Pons (tissue), 1 donor: ENCODE measurements around the gene AKR1E2.

Experiments used
- DNase-seq: peaks from one replicate; pipeline ENCODE4 v3.0.0-alpha.2; 2016; ENCODE audit warnings: low spot score

Gene AKR1E2

DNA sequence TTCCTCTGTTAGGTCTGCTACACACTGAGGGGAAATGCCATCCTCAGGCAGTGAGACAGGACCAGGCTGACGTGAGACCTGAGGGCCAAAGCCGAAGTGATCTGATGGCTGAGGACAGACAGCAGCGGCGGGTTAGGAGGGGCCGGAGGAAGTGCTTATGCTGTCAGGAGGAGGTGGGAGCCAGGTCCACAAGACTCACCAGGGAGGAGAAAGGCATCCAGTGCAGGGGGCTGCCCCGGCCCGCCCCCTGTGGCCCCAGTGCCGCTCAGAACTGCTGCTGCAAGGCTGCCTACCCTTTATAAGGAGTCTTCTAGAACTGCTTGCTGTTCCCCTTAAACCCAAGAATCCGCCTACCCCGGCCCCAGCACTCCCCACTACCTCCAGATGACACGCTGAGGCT, 19.8 kb downstream of the AKR1E2 start:
- DNase-seq, result no peak

DNA sequence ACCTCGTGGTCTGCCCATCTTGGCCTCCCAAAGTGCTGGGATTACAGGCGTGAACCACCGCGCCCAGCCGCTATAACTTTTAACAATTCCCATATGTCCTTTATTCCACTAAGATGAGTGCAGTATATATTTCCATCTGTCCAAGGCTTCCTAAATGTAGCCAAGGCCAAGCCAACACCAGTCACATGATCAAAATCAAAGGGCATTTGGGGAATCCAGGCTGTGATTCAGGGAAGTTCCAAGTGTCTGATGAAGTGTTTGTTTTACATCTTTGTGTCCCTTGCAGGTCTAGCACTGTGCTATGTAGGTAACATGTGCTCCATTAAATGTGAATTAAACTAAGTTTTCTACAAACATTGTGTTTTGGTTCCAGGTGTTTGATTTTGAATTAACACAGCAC, 20.8 kb downstream of the AKR1E2 start:
- no peak for DNase-seq

DNA sequence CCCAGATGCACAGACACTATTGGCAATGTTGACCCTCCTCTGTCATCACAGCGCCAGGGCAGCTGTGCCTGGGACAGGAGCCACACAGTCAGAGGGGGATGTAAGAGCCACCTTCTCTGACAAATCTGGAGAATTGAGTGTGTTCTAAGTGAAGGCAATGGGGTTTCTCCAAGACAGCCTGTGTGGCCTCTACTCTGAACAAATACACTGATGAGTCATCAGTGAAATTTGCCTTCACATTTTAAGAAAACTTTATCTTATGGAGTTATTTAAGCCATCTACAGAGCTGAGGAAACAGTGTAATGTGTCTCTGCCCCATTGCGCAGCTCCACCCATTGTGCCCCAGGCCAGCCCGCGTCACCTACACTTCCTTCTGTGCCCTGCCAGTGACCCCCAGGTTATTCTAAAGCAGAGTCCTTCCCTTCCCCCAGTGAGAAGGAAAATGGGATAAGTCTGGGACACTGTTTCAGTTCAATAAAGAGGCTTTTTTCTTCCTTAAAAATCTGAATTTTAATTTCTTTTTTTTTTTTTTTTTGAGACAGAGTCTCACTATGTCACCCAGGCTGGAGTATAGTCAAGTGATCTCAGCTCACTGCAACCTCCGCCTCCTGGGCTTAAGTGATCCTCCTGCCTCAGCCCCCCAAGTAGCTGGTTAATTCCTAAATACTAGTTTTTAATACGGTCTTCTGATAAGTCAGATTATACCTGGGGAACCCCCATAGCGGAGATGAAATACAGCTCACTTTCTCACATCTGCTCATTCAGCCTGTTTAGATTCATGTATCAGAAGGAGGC, 21.8 kb downstream of the AKR1E2 start:
- no peak for DNase-seq

DNA sequence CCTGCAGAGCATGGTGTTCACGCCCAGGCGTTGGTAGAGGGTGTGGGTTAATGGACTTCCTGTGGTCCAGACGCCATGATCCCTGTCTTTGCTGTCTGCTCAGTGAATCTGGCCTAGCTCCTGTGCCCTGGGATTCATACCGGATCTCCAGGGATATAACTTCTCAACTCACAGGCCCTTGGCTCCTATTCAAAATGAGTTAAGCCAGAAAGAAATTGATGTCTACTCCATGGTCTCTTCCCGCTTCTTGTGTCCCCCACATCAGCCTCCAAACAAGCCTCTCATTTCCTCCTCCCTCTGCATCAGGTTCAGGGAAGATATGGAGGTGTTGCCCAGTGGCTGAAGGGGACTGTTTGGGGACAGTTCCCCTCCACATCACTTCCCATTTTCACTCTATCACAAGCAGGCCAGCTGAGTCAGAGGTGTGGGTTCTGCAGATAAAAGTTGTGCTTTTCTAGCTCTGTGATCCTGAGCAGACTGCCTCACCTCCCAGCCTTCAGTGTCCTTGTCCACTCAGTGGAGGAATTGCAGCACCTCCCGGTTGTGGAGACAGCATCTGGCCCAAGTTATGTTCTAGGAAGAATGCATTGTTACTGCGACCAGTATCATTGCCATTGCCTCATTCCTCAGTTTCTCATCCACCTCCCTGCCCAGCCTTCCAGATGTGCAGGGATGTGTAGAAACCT, 22.5 kb downstream of the AKR1E2 start:
- DNase-seq, result no peak

DNA sequence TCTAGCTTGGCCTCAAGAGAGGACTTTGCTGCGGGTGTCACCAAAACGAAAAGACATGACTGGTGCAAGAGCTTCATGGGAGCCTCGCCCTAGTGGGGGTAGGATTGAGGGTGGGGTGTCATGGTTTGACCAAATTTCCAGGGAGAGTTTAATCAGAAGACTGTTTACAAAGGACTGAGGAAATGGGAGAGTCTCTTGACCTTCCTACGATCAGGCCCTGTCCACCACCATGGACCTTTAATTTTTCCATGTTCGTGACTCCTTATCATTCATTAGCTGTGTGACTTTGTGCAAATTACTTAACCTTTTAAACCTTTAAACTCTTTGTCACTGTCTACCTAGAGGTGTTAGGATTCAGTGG, 23.0 kb downstream of the AKR1E2 start:
- DNase-seq, result no peak

DNA sequence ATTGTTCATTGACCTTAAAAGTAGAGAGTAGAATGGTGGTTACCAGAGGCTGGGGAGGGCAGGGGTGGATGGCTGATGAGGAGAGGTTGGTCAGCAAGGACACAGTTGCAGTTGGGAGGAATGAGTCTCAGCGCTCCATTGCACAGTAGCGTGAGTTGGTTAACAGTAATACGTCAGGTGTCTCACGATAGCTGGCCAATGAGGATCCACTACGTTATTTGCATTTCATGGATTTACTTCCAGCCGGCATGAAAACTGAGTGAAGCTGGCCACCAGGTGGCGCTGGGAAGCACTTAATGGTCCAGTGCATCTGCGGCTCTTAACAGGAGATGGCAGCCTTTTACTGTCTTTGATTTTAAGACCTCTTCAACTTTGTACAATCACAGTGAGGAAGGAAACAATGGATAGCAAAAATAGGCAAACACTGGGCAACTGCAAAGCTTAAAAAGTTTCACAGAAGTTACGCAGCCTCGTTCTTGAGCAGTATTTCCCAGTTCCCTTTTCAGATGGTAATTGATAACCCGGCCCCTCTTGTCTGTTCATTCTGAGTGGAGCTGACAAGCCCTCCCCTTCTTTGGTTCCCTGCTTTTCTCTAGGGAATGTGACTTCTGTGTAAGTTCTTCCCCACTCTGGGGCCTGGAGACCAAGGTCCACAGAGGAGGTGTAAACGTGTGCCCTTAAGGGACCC, 23.7 kb downstream of the AKR1E2 start:
- peak; percentile 92 for DNase-seq

DNA sequence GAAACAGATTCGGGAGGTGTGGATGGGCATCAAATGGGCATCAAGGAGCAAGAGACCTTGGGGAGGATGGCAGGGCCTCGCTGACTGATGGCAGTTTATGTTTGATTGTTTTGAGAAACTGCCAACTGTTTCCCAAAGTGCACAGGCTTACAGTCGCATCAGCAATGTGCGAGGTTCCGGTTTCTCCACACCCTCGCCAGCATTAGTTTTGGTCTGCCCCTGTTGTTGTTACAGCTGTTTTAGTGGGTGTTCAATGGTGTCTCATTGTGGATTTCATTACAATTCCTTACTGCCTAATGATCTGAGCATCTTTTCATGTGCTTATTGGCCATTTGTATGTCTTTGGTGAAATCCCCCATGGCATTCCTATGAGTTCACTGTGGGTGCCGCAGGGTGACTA, 24.4 kb downstream of the AKR1E2 start:
- DNase-seq, result no peak

DNA sequence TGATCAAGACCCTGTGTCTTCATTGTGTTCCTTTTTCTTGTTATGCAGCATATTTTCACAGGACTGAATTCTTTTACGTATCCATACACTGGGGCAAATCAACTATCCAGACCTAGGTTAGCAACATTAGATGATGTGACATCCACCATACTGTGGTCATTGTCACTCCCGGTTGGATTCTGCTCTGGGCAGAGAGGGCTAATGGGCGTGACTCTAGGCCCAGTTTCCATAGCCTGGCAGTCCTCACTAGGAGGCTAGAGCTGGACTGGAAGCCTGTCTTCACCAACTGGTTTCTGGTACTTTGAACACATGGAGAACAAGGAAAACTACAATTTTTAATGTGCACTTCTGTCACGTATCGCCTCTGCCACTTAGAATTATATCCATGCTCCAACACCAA, 25.2 kb downstream of the AKR1E2 start:
- DNase-seq, result no peak

DNA sequence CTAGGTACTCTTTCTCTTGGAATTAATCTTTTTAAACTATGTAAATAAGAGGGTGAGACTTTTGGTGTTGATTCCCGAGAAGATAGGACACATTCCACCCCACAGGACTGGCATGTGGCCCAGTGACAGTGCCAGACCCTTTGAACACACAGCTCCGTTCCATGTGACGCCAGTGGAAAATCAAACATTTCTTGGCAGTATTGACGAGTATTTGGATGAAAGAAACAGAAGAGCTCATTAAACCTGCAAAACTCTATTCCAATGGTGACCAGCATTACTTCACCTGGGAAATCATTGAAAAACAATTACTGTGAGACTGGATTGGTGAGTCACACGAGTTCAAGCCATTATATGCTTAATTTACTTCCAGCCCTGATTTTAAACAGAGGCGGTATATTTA, 25.8 kb downstream of the AKR1E2 start:
- DNase-seq, result peak; percentile 16

DNA sequence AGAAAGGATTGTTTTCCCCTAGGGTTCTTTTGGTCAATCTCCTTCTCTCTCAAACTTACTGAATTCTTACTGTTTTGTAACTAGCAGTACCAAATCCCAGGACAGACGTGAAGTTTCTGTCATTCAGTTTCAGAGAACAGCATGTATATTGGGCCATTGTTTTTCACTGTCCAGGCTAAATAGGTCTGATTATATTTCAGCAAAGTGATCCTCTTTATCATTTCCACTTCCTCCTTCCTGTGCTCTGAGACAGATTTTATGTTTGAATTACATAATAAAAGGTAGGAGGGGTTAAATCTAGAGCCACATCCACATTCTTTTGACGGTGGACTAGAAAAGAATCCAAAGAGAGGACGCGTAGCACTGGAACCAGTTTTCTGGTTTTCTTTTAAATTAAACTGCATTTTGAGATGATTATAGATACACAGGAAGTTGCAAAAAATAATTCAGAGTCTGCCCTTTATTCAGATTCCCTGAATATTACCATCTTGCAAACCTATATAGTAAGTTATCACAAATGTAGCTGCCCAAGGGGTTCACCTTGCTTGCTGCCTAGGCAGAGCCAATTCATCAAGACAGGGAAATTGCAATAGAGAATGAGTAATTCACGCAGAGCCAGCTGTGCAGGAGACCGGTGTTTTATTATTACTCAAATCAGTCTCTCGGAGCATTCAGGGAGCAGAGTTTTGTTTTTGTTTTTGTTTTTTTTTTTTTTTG, 40.1 kb downstream of the AKR1E2 start:
- DNase-seq, result no peak

DNA sequence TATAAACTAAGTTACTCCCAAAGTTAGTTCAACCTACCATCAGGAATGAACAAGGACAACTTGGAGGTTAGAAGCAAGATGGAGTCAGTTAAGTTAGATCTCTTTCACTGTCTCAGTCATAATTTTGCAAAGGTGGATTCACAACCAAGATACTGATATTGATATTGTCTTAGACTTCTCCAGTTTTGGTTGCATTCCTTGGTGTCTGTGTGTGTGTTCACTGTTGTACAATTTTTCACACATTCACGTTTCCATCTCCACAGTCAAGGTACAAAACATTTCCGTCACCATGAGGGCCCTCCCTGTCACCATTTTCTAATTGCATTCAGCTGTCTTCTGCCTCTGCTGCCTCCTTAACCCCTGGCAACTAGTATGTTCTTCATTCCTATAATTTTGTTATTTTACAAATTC, 41.1 kb downstream of the AKR1E2 start:
- no peak for DNase-seq

DNA sequence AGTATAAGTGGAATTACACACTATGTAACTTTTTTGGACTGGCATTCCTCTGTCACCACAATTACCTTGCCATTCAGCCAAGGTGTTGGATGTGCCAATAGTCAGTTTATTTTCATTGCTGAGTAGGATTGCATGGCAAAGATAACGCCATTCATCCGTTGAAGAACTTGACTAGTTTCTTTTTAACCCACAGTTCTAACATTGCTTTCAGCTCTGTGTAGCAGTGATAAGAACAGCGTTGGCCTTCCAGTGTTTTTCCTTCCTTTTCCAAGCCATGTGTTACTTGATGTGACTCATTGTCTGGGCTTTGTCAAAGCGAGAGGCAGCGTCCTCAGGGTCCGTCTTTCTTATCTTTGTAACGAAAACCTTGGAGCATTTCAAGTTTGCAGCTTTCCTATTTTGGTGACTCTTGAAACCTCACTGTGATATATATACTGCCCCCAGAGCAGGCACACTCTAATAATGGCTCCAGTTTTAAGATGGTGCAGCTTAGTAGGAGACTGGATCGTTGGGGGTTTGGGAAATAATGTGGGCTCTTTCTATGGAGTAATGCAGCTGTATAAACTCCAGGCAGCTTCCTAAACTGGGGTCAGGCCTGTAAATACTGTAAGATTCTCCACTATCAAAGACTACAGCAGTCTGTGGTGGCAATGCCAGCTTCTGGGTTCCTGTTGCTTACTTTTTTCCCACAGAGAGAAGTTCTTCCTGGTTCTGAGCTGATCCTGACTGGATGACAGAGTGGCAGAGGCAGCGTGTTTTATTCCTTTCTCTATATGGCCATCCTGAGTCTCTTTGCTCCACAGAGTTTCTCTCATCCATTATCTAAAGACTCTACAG, 41.7 kb downstream of the AKR1E2 start:
- DNase-seq, result no peak

DNA sequence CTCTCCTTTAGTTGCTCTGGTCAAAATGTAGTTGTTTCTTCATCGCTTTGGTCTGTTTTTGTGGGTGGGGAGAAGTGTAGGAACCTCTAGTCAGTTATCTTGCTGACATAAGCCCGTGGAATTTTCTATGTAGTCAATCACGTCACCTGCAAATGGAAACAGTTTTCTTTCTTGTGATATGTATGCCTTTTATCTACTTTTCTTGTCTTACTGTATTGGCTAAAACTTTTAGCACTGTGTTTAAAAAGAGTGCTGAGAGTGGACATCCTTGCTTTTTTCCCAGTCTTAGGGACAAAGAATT, 42.3 kb downstream of the AKR1E2 start:
- no peak for DNase-seq

DNA sequence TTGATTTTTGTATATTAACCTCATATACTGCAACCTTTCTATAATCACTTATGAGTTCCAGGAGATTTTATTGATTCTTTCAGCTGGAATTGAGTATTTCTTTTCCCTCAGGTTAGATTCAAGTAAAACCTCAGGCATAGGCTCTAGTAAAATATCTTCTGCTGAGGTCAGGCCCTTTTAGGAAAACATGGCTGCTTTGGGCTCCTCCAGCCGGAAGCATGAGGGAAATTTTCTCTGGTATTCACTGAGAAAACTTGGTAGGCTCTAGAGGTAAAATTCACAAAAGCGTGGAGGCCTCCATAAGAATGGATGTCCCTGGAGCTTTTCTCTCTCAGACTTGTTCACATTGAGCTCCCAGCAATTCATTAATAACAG, 56.7 kb downstream of the AKR1E2 start:
- no peak for DNase-seq

DNA sequence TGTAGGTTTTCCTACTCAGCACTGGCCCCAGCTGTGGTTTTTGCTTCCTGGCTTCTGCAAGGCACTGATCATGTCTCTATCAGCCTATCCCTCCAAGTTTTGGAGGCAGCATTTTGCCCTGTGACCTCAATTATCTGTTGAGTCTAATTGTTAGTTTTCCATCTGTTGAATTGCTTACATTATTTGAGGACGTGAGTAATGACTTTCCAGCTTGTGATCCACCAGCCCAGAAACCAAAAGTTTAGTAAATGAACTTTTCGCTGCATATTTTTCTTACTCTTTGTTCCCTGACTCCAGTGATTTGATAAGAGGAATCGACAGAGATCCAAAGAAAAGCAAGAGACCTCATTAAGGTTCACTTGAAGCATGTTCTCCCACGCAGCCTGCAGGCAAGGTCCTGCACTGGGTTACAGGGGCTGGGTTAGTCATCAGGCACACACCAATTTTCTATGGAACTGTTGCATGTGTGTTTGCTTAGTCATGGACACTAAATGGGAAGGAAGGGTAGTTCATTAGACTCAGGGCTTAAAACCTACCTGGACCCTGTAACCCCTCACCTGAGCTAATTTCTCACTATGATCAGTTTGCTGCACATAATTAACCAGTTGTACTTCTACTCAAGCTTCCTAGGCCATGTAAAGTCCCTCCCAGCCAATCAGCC, 57.2 kb downstream of the AKR1E2 start:
- no peak for DNase-seq

DNA sequence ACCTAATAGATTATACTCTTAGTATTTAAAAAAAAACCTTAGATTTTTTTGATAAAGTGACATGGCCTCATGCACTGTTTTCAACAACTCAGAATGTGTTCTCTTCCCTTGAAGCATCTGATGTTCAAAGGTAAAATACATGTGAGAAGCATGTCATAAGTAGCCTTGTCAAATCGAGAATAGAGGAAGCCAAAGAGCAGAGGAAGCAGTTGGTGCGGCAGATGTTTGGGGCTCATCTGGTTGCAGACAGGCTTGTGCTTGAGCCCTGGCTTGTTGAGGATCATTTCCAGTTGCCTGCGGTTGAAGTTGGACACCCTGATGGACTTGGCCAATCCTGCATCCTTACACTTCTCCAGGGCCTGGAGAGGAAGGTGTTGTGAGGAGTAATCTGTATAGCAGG, 59.2 kb downstream of the AKR1E2 start:
- DNase-seq, result no peak

DNA sequence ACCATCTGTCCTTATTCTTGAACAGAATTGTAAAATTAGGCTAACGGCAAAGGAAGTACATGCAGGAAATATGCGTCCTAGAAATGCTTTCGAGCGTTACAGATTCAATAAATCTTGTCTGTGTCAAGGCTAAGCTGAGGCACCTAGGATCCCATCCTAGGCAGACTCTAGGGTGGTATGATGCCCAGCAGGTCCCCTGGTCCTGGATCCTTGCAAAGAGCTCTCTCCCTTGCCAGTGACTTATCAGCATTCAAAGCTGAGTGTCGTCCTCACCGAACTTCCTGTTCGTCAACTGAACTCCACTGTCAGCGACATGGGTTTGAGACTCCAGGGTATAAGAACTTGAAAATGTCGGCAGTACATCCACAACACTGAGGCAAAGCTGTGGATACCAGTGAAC, 61.5 kb downstream of the AKR1E2 start:
- DNase-seq, result no peak

DNA sequence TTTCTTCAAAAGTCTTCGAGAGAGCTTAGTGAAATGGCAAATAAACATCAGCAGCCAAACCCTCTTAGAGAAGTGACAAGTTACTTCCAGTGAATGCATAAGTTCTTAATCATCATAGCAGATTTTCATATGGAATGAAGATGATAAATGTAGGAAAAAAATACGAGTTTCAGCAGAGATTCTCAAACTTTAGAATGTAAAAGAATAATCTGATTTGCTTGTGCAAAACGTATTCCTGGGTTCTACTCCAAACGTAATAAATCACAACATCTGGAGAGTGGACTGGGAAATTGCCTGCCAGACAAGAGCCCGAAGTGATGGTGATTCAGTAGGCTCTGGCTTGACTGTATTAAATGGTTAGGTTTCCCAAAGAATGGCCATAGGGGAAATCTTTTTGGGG, 62.2 kb downstream of the AKR1E2 start:
- no peak for DNase-seq

DNA sequence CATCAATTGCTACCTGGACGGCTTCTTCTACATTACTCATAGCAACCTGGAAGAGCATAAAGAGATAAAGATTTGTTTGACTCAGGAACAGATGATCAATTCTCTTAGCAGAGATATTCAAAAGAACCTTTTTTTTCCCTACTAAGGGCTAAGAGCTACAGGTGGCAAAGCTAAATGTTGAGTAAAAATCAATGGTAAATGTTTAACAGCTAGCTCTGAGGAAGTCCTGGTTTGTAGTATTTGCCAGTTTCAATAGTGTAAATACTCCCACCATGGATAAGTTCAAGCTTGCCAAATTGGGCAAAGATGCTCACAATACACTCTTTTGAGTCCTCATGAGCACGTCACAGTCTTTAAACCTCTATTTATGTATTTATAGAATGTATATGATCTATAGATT, 64.0 kb downstream of the AKR1E2 start:
- no peak for DNase-seq

DNA sequence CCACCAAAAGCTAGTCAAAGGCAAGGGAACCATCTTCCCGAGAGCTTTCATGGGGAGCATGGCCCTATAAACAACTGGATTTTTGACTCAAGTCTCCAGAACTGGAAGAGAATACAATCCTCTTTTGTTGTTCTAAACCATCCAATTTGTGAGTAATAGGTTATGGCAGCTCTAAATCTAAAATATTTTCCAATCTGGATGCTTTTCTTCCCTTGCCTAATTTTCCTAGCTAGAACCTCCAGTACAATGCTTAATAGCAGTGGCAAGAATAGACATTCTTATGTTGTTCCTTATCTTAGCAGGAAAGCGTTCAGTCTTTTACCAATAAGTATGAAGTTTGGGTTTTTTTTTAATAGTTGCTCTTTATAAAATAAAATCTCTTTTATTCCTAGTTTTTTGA, 66.7 kb downstream of the AKR1E2 start:
- DNase-seq, result no peak

DNA sequence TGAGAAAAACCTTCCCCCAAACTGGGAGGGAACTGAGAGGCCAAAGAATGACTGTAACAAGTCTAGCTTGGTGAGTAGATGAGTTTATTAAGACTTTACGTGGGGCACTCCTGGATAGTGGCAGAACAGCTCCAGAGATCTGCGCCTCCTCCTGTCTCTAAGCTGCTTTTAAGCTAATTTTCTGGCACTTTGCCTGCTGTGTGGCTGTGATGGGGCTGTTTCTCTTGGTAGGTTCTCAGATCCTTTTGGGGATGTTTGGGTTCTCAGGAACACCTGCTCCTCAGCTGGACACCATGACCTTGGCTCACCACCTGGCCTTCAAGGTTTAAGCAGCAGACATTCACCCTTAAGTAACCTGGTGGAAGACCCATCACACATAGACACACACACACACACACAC, 68.3 kb downstream of the AKR1E2 start:
- DNase-seq, result no peak
